Sigmoid colon (tissue), 7 donors: ENCODE measurements around the gene NAE1. TPM values are rescaled to one million over a fixed set of nuclear protein-coding genes. Genes with fewer than 3 reads are reported as not detected.

Experiments
- DNase-seq: peaks from one replicate; pipeline ENCODE4 v3.0.0-alpha.2; 2019
- H3K27ac ChIP-seq, 4 donors: fragments of 200-600 bp; sonication (generic); one replicate each; pipeline ENCODE4 v1.5.1; 2016 to 2019; ENCODE audit warnings: mild to moderate bottlenecking in 1 of 4
- H3K27me3 ChIP-seq, 3 donors: fragments of 200-600 bp; sonication (generic); one replicate each; pipeline ENCODE4 v1.5.1; 2019; ENCODE audit warnings: mild to moderate bottlenecking in 1 of 3
- H3K36me3 ChIP-seq, 4 donors: fragments of 200-600 bp; sonication (generic); one replicate each; pipeline ENCODE4 v1.5.1; 2016 to 2019
- H3K4me1 ChIP-seq, 4 donors: fragments of 200-600 bp; sonication (generic); one replicate each; pipeline ENCODE4 v1.5.1; 2017 to 2019
- H3K4me3 ChIP-seq, 4 donors: fragments of 200-600 bp; sonication (generic); one replicate each; pipeline ENCODE4 v1.5.1; 2017 to 2019; ENCODE audit warnings: mild to moderate bottlenecking in 2 of 4, moderate library complexity in 1 of 4
- H3K9me3 ChIP-seq, 4 donors: fragments of 200-600 bp in 3 of 4; sonication (generic) in 3 of 4; one replicate each; pipeline versions ENCODE4 v1.5.1 to v1.6.1; 2013 to 2019
- CTCF ChIP-seq, 4 experiments: fragments of 450-650 bp in 3 of 4; fragments of 200-600 bp in 1 of 4; IDR thresholded peaks; one replicate each; pipeline ENCODE4 v1.5.1; 2016 to 2019; ENCODE audit warnings: antibody characterized with exemption in 4 of 4, mild to moderate bottlenecking in 3 of 4, moderate library complexity in 2 of 4
- EP300 ChIP-seq, 4 donors: sonication (generic); formaldehyde crosslinking; IDR thresholded peaks; one replicate each; pipeline ENCODE4 v1.6.1; 2017; ENCODE audit warnings: antibody characterized with exemption in 4 of 4
- POLR2A ChIP-seq, 2 donors: fragments of 450-650 bp; IDR thresholded peaks; one replicate each; pipeline ENCODE4 v1.6.1; 2016; ENCODE audit warnings: antibody characterized with exemption in 2 of 2, mild to moderate bottlenecking in 2 of 2, moderate library complexity in 2 of 2
- POLR2AphosphoS5 ChIP-seq, 4 donors: sonication (generic); formaldehyde crosslinking; IDR thresholded peaks; one replicate each; pipeline ENCODE4 v1.6.1; 2017; ENCODE audit warnings: antibody characterized with exemption in 4 of 4
- WGBS, 2 donors: extraction: QIAGEN DNeasy Blood & Tissue Kit; methylation state at CpG; one replicate each; pipeline ENCODE4 v1.1.7; 2013; 5-methylcytosine and 5-hydroxymethylcytosine counted together
- intact Hi-C: fragments of 100-400 bp; cut with DNase I; formaldehyde crosslinking; loops from one replicate; pipeline ENCODE4 v1.15.1; 2023
- polyA plus RNA-seq, 3 donors: library from polyadenylated mRNA; stranded (reverse); fragments of 200-250 nt; gene quantifications; one replicate each; pipeline ENCODE4 v1.2.3, GENCODE V29; 2013
- total RNA-seq, 4 donors: library from RNA; depleted of rRNA; stranded (reverse); fragments of >200 nt; gene quantifications; one replicate each; pipeline ENCODE4 v1.1.0, GENCODE V29; 2016
- donor health status: healthy with polysubstance abuse.
- donor health status: Bipolar disorder and iron deficiency.
- donor health status: healthy.

The NAE1 gene
- total and polyA plus RNA-seq, 7 donors: 34.6 to 58.3 (median 42.4) TPM

GRCh38 chr16:66851166-66851964 is 20.6 kb upstream of the NAE1 start:
- Histone ChIP-seq H3K4me3 (no peak overlapping the region), H3K4me1 (no peaks in the 10 kb centered on the region), H3K27me3 (peaks cover 0 to 8% (median 0%) of the 10 kb centered on the region in 3 donors), H3K27ac (no peak overlapping the region), H3K36me3 (no peaks in the 10 kb centered on the region), H3K9me3 (no peaks in the 10 kb centered on the region)
- intact Hi-C loops: no loop called here
- no peak for DNase-seq
- no peak for TF ChIP-seq POLR2AphosphoS5 (IDR thresholded peaks at IDR 0.05)
- no peak for TF ChIP-seq POLR2A (IDR thresholded peaks at IDR 0.05)
- no peak for TF ChIP-seq EP300 (IDR thresholded peaks at IDR 0.05)
- TF ChIP-seq CTCF (IDR thresholded peaks at IDR 0.05): no peak
- 90 to 92% methylated on average over 13 of the region's 13 CpGs for whole genome bisulfite sequencing, 2 donors

GRCh38 chr16:66850115-66850815 is 19.5 kb upstream of the NAE1 start:
- no peak overlapping the region for H3K27ac ChIP-seq
- H3K27me3 ChIP-seq: peaks cover 6 to 19% (median 7%) of the 10 kb centered on the region in 3 donors
- DNase-seq: no peak
- no peak for TF ChIP-seq EP300 (IDR thresholded peaks at IDR 0.05)
- no peaks in the 10 kb centered on the region for H3K9me3 ChIP-seq
- peaks cover 0 to 3% (median under 1%) of the 10 kb centered on the region in 4 donors for H3K4me1 ChIP-seq
- no peak overlapping the region for H3K4me3 ChIP-seq
- intact Hi-C loops: no loop called here
- WGBS, 2 donors: 82 to 91% methylated on average over 14 of the region's 14 CpGs
- no peaks in the 10 kb centered on the region for H3K36me3 ChIP-seq

GRCh38 chr16:66849549-66849948 is 18.8 kb upstream of the NAE1 start:
- Histone ChIP-seq H3K4me1 (peaks cover 0 to 9% (median 8%) of the 10 kb centered on the region in 4 donors), H3K36me3 (no peaks in the 10 kb centered on the region), H3K27ac (no peak overlapping the region), H3K4me3 (no peak overlapping the region), H3K9me3 (no peaks in the 10 kb centered on the region), H3K27me3 (peaks cover 13 to 26% (median 14%) of the 10 kb centered on the region in 3 donors)
- DNase-seq: no peak
- WGBS, 2 donors: 87 to 90% methylated on average over 4 of the region's 4 CpGs
- intact Hi-C loops: no loop called here
- TF ChIP-seq POLR2A (IDR thresholded peaks at IDR 0.05) (no peak), CTCF (IDR thresholded peaks at IDR 0.05) (no peak), POLR2AphosphoS5 (IDR thresholded peaks at IDR 0.05) (no peak), EP300 (IDR thresholded peaks at IDR 0.05) (no peak)

- Histone ChIP-seq H3K4me3 (no peak overlapping the region), H3K9me3 (no peaks in the 10 kb centered on the region), H3K4me1 (peaks cover 0 to 14% (median 13%) of the 10 kb centered on the region in 4 donors), H3K27me3 (peaks cover 19 to 31% (median 19%) of the 10 kb centered on the region in 3 donors), H3K36me3 (no peaks in the 10 kb centered on the region), H3K27ac (no peak overlapping the region)
- DNase-seq: no peak
- TF ChIP-seq CTCF (IDR thresholded peaks at IDR 0.05) (no peak), EP300 (IDR thresholded peaks at IDR 0.05) (no peak), POLR2AphosphoS5 (IDR thresholded peaks at IDR 0.05) (no peak), POLR2A (IDR thresholded peaks at IDR 0.05) (no peak)
- WGBS, 2 donors: 92 to 94% methylated on average over 2 of the region's 2 CpGs
- intact Hi-C loops: no loop called here
Measured at GRCh38 chr16:66849021-66849420, 18.2 kb upstream of the NAE1 start.

GRCh38 chr16:66848172-66848571 is 17.4 kb upstream of the NAE1 start:
- no peaks in the 10 kb centered on the region for H3K36me3 ChIP-seq
- intact Hi-C loops: no loop called here
- H3K27ac ChIP-seq: no peak overlapping the region
- H3K9me3 ChIP-seq: no peaks in the 10 kb centered on the region
- no peak overlapping the region for H3K4me3 ChIP-seq
- TF ChIP-seq POLR2AphosphoS5 (IDR thresholded peaks at IDR 0.05): no peak
- no peak for TF ChIP-seq EP300 (IDR thresholded peaks at IDR 0.05)
- no peak for TF ChIP-seq CTCF (IDR thresholded peaks at IDR 0.05)
- no peak for TF ChIP-seq POLR2A (IDR thresholded peaks at IDR 0.05)
- peaks cover 0 to 16% (median 15%) of the 10 kb centered on the region in 4 donors for H3K4me1 ChIP-seq
- WGBS, 2 donors: 82 to 91% methylated on average over 2 of the region's 2 CpGs
- peaks cover 20 to 38% (median 23%) of the 10 kb centered on the region in 3 donors for H3K27me3 ChIP-seq
- no peak for DNase-seq
